Measurements from ENCODE around the gene POU4F3. TPM values are rescaled to one million over a fixed set of nuclear protein-coding genes. Genes with fewer than 3 reads are reported as not detected.

The POU4F3 gene
- total and polyA plus RNA-seq, 2 of the 8 experiments (the other 6 are each of a cell fraction or from before 2014, with no cell fraction given) = 0.09 TPM; not detected in 1

GRCh38 chr5:146366904-146367303, 28.3 kb downstream of the POU4F3 start:
- Histone ChIP-seq H2AFZ (ENCODE audit: low read length) (no peak overlapping the region), H3K4me3 (ENCODE audit: extremely low read depth in 1 of 4, insufficient read depth in 2 of 4, low read depth in 3 of 4, low read length in 4 of 4) (no peak overlapping the region), H2BK20ac (ENCODE audit: low read length) (0 out of 2 replicates have a peak overlapping the region, but pooled peaks have one; percentile 14), H2BK15ac (ENCODE audit: low read length) (no peak overlapping the region), H2BK12ac (ENCODE audit: low read depth, low read length) (no peak overlapping the region), H3K9me3 (ENCODE audit: insufficient read depth in 2 of 2, low read depth in 1 of 2, low read length in 1 of 2) (no peaks in the 10 kb centered on the region), H3K79me2 (ENCODE audit: control insufficient read depth in 1 of 2, insufficient read depth in 2 of 2, low read length in 2 of 2) (no peaks in the 10 kb centered on the region), H3K9ac (replicated peaks in 1 of 4; ENCODE audit: extremely low read depth in 1 of 4, low read depth in 3 of 4, low read length in 3 of 4) (no peak overlapping the region), H4K8ac (ENCODE audit: extremely low read depth, insufficient read depth, low read length) (no peak overlapping the region), H3K18ac (ENCODE audit: extremely low read depth, low read length) (no peak overlapping the region), H3K27ac (ENCODE audit: low read depth, low read length) (no peak overlapping the region), H3K4me1 (replicated peaks in 1 of 4; ENCODE audit: control insufficient read depth in 3 of 4, insufficient read depth in 4 of 4, low read length in 3 of 4) (peaks cover 0 to 2% (median 0%) of the 10 kb centered on the region in 4 experiments; a peak in 2 of 7 replicates), H3K27me3 (replicated peaks in 1 of 4; ENCODE audit: control insufficient read depth in 3 of 4, extremely low read depth in 1 of 4, insufficient read depth in 3 of 4, low read length in 3 of 4) (peaks cover 0 to 4% (median 0%) of the 10 kb centered on the region in 4 experiments; a peak in 2 of 7 replicates), H3K56ac (replicated peaks; ENCODE audit: insufficient read length, low read depth, low read length) (no peak overlapping the region), H3K4ac (replicated peaks; ENCODE audit: insufficient read length, low read depth, low read length) (no peak overlapping the region), H3K23me2 (ENCODE audit: low read depth, low read length) (no peaks in the 10 kb centered on the region), H2BK5ac (ENCODE audit: low read depth, low read length) (no peak overlapping the region; the same call in 1 of the 2 replicates), H4K91ac (replicated peaks; ENCODE audit: insufficient read length, low read length) (no peak overlapping the region), H3K14ac (ENCODE audit: insufficient read length) (no peak overlapping the region), H4K20me1 (replicated peaks in 1 of 2; ENCODE audit: control insufficient read depth in 1 of 2, insufficient read depth in 2 of 2, low read length in 2 of 2) (no peaks in the 10 kb centered on the region), H3K36me3 (ENCODE audit: control insufficient read depth in 2 of 4, insufficient read depth in 4 of 4, low read length in 3 of 4) (no peaks in the 10 kb centered on the region), H3K23ac (ENCODE audit: insufficient read length) (no peak overlapping the region), H4K5ac (ENCODE audit: insufficient read length, low read depth, low read length) (no peak overlapping the region), H2BK120ac (replicated peaks; ENCODE audit: low read depth, low read length) (no peak overlapping the region), H3K4me2 (ENCODE audit: insufficient read depth in 1 of 2, low read depth in 2 of 2, low read length in 2 of 2) (no peak overlapping the region), H2AK5ac (ENCODE audit: low read depth, low read length) (no peak overlapping the region), H3K79me1 (ENCODE audit: low read depth, low read length) (no peaks in the 10 kb centered on the region)
- TF ChIP-seq EP300 (IDR thresholded peaks at IDR 0.05; ENCODE audit: borderline replicate concordance in 1 of 2, low read depth in 2 of 2, low read length in 2 of 2) (no peak), JUND (IDR thresholded peaks at IDR 0.05; ENCODE audit: low read length) (no peak), GABPA (IDR thresholded peaks at IDR 0.05; ENCODE audit: borderline replicate concordance, insufficient read depth, low read length) (no peak), NANOG (IDR thresholded peaks at IDR 0.05; ENCODE audit: insufficient read depth, low read depth, low read length, poor library complexity, severe bottlenecking) (no peak), CBX8 (IDR thresholded peaks at IDR 0.05; ENCODE audit: borderline replicate concordance, low read depth, low read length) (no peak)
- CTCF ChIA-PET (ENCODE audit: partially characterized antibody) = interaction anchor here (0.7 to 2.2 kb wide), 3 partner anchors 12 to 35 kb away, joined by 3 to 9 read pairs (median 4); no protein-coding TSS in a partner anchor
- no peak for FAIRE-seq
- POLR2A ChIA-PET (ENCODE audit: partially characterized antibody) = interaction anchor here (0.8 kb wide), 1 partner anchor 54 kb away, joined by 3 read pairs; no protein-coding TSS in a partner anchor
- DNase-seq (ENCODE audit: low read depth in 1 of 2, low spot score in 2 of 2) = no peak
- 84% methylated on average over 1 of the region's 1 CpG; no CpG with 5 or more reads in 1 of the 2 experiments for WGBS, 2 experiments (ENCODE audit: extremely low coverage in 1 of 2, insufficient coverage in 1 of 2, insufficient read length in 1 of 2, insufficient replicate concordance in 2 of 2, low coverage in 1 of 2, low lambda C conversion rate in 2 of 2, missing lambda C conversion rate in 1 of 2)

Data from H1 (cell line).